GM21717 (cell line): Measurements from ENCODE around the gene FAM124B.

Experiments
- ATAC-seq: cut with Tn5 transposase; IDR thresholded peaks from one replicate; pipeline ENCODE4 v1.9.1; 2021; ENCODE audit warnings: mild to moderate bottlenecking, moderate library complexity; ENCODE audit not compliant: unreplicated experiment

FAM124B gene

DNA sequence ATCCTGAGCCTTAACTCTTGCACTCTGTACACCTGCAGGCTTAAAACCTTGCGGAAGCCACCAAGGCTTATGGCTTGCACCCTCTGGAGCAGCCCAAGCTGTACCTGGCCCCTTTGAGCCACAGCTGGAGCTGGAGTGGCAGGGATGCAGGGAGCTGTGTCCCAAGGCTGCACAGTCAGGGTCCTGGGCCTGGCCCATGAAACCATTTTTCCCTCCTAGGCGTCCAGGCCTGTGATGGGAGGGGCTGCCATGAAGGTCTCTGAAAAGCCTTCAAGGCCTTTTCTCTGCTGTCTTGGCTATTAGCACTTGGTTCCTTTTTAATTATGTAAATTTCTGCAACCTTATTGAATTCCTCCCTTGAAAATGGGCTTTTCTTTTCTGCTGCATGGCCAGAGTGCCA lies 56.4 kb downstream of the FAM124B start:
- no peak for ATAC-seq

DNA sequence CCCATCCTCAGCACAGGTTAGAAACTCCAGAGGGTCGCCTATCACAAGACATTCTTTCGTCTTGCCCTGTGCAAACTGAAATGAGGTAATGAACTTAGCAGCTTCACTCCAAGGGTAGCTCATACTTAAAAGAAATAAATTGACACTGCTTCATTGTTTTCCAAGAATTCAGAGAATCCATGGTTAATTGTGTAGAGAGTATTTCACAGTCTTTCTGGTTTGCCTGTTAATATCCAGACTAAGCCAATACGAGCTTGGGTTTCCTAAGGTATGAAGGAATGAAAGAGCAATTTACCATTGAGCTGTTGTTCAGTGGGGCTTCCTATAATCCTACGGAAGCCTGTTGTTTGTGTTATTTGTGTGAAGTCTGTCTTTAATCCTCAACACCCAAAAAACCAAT lies 58.7 kb downstream of the FAM124B start:
- no peak for ATAC-seq

DNA sequence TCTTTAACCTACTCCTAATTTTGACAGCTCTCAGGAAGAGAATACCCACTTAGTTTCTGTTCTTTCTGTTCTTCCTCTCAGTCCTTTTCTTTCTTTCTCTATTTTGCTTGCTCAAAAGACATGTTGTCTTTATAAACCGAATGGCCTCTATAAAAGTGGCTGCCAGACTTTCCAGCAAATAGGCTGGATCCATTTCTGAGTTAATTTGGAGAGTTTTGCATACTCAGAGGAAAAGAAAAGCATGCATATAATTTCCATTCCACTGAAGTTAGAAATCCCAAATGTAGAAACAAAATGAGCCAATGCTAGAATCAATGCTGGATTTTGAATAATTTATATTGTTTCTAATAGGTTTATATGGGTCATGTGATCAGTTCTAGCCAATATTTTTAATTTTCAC lies 65.9 kb downstream of the FAM124B start:
- ATAC-seq = no peak

DNA sequence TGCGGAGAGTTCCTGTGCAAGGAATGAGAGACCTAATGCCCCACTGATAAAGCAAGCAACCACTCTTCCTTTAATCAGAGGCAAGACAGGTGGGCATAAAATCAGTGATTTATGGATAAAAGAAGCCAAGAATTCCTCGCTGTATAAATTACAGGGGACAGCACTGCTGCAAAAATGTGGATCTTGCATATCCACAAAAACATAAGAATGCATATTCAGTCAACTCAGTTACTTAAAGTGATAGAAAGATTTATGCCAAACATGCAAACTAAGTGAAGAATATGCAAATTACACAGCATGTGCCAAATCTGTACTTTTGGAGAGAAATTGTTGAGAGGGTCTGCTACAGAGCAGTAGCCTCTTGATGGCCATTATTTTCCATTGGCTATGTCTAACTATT lies 67.2 kb downstream of the FAM124B start:
- ATAC-seq = no peak

DNA sequence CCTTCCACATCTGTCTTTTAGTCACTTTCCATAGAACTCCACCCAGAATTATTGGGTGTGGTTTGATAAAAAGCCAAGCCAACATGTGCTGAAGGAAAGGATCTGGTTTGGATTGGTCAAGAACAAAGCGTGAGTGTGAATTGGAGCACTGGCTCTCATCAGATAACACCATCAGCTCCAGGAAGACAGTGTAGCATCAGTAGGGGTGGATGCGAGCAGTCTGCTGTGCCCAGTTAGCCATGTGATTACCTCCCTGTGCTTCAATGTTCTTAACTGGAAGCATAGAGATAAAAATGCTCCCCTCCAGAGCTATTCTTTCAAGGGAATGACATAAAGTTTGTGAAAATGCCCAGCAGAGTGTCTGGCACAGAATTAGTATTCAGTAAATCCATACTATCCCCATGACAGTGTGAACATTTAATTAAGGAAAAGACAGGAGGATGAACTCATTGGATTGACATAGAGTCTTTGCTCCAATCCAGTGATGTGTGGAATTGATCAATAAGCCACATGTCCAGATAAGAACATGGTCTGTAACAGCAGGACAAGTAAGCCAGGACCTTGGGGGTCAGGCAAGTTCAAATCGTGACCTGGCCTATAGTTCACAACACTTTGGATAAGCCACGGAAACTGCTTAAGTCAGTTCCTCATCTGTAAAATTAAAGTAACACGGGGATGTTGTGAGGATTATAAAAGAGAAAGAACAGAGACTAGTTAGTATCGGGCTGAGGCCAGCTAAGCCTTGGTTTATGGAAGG lies 68.0 kb downstream of the FAM124B start:
- ATAC-seq = no peak

DNA sequence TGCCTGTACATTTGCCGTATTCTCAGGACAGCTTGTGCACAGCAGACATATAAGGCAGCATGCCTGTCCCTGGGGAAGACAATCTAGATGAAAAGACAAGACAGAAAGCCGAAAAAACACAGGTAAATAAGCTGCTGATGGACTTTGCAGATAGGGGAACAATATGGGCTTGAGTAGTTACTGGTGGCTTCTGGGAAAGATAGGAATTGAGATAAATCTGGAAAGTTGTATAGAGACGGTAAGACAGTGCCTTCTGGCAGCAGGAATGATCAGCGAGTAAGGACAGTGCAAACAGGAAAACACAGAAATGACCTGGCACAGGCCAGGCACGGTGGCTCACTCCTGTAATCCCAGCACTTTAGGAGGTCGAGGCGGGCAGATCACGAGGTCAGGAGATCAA lies 70.2 kb downstream of the FAM124B start:
- no peak for ATAC-seq

DNA sequence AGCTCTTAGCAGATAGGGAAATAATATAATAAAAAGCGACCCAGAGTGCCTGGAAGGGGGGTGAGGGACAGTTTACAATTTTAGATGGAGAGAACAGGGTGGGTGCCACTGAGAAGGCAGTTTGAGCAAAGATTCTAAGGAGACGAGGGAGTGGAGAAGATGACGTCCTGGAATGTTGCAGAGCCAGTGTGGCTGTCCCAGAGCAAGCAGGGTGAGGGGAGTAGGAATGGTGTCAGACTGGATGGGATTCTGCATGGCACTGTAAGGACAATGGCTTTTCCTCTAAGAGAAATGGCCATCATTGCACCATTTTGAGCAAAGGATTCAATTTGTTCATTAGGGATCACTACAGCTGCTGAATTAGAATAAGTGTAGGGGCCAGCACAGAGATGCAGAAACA lies 73.1 kb downstream of the FAM124B start:
- ATAC-seq = no peak
